ENCODE results near the gene TBL1X. TPM values are rescaled to one million over a fixed set of nuclear protein-coding genes. Genes with fewer than 3 reads are reported as not detected.
A peak's percentile ranks its signal among the peaks of the same experiment; 100 is the strongest.

TBL1X gene
- total RNA-seq, 5 donors from 2014 or later (not counting 1 experiment from before 2014, with no cell fraction given), result 21.0 to 50.8 (median 40.5) TPM

- Histone ChIP-seq H3K27me3 (replicated peaks in 1 of 2; ENCODE audit: control insufficient read depth in 2 of 2, extremely low read depth in 1 of 2, insufficient read depth in 2 of 2, low read length in 1 of 2) (peaks cover 0 to 3% of the 10 kb centered on the region in 2 experiments), H3K4me3 (ENCODE audit: control insufficient read depth in 1 of 2, extremely low read depth in 1 of 2, low read length in 1 of 2) (no peak overlapping the region), H3K27ac (ENCODE audit: low read length) (no peak overlapping the region), H3K36me3 (ENCODE audit: control insufficient read depth in 2 of 2, extremely low read depth in 1 of 2, insufficient read depth in 1 of 2, low read length in 1 of 2) (no peaks in the 10 kb centered on the region), H3K4me1 (ENCODE audit: control insufficient read depth in 1 of 2, extremely low read depth in 1 of 2, insufficient read depth in 2 of 2, low read length in 2 of 2) (no peaks in the 10 kb centered on the region), H3K9me3 (no peaks in the 10 kb centered on the region)
- no CpG with 5 or more reads among the region's 3 CpGs for WGBS (ENCODE audit: insufficient coverage)
- H3K27me3 Mint-ChIP-seq, result peaks cover 0 to 9% of the 10 kb centered on the region in 2 donors
- H3K4me1 Mint-ChIP-seq, result no peaks in the 10 kb centered on the region
- no peaks in the 10 kb centered on the region for H3K36me3 Mint-ChIP-seq
- peaks cover 0 to 3% (median 0%) of the 10 kb centered on the region in 3 donors for H3K9me3 Mint-ChIP-seq
- no peak overlapping the region for H3K4me3 Mint-ChIP-seq
- ChIA-PET CTCF (no interaction called here), POLR2A (no interaction called here)
- DNase-seq (no peak), ATAC-seq (replicated peaks in 1 of 4) (no peak)
- no peak overlapping the region for H3K27ac Mint-ChIP-seq
Measured at GRCh38 chrX:9738151-9738550, 273.3 kb downstream of the TBL1X start.

GRCh38 chrX:9739130-9739529 lies 274.3 kb downstream of the TBL1X start:
- no peaks in the 10 kb centered on the region for H3K4me1 ChIP-seq (ENCODE audit: control insufficient read depth in 1 of 2, extremely low read depth in 1 of 2, insufficient read depth in 2 of 2, low read length in 2 of 2)
- DNase-seq, result no peak
- H3K4me3 ChIP-seq (ENCODE audit: control insufficient read depth in 1 of 2, extremely low read depth in 1 of 2, low read length in 1 of 2), result no peak overlapping the region
- no peaks in the 10 kb centered on the region for H3K36me3 ChIP-seq (ENCODE audit: control insufficient read depth in 2 of 2, extremely low read depth in 1 of 2, insufficient read depth in 1 of 2, low read length in 1 of 2)
- Mint-ChIP-seq H3K4me3 (no peak overlapping the region), H3K27me3 (peaks cover 0 to 13% of the 10 kb centered on the region in 2 donors), H3K9me3 (peaks cover 0 to 4% (median 3%) of the 10 kb centered on the region in 3 donors), H3K36me3 (peaks cover 4% of the 10 kb centered on the region), H3K4me1 (no peaks in the 10 kb centered on the region), H3K27ac (no peak overlapping the region)
- POLR2A ChIA-PET, result no interaction called here
- no CpG with 5 or more reads among the region's 5 CpGs for WGBS (ENCODE audit: insufficient coverage)
- ATAC-seq (replicated peaks in 1 of 4), result no peak
- CTCF ChIA-PET, result no interaction called here
- no peaks in the 10 kb centered on the region for H3K9me3 ChIP-seq
- H3K27ac ChIP-seq (ENCODE audit: low read length), result no peak overlapping the region
- H3K27me3 ChIP-seq (replicated peaks in 1 of 2; ENCODE audit: control insufficient read depth in 2 of 2, extremely low read depth in 1 of 2, insufficient read depth in 2 of 2, low read length in 1 of 2), result peaks cover 0 to 3% of the 10 kb centered on the region in 2 experiments

GRCh38 chrX:9745417-9746115 lies 280.7 kb downstream of the TBL1X start:
- H3K27me3 Mint-ChIP-seq, result peaks cover 0 to 13% of the 10 kb centered on the region in 2 donors

GRCh38 chrX:9746148-9746888 lies 281.5 kb downstream of the TBL1X start:
- peaks cover 0 to 13% of the 10 kb centered on the region in 2 donors for H3K27me3 Mint-ChIP-seq
- no peak for DNase-seq
- peaks cover 0 to 7% of the 10 kb centered on the region in 2 experiments for H3K4me1 ChIP-seq (ENCODE audit: control insufficient read depth in 1 of 2, extremely low read depth in 1 of 2, insufficient read depth in 2 of 2, low read length in 2 of 2)
- H3K4me3 ChIP-seq (ENCODE audit: control insufficient read depth in 1 of 2, extremely low read depth in 1 of 2, low read length in 1 of 2), result no peak overlapping the region
- H3K27me3 ChIP-seq (replicated peaks in 1 of 2; ENCODE audit: control insufficient read depth in 2 of 2, extremely low read depth in 1 of 2, insufficient read depth in 2 of 2, low read length in 1 of 2), result peaks cover 0 to 3% of the 10 kb centered on the region in 2 experiments
- H3K9me3 Mint-ChIP-seq, result peaks cover 5 to 10% (median 7%) of the 10 kb centered on the region in 3 donors
- CTCF ChIA-PET, result interaction anchor here in 1 of 2 donors (0.6 kb wide), 1 partner anchor 9 kb away, joined by 3 read pairs; no protein-coding TSS in a partner anchor
- H3K4me3 Mint-ChIP-seq, result no peak overlapping the region
- H3K27ac ChIP-seq (ENCODE audit: low read length), result no peak overlapping the region
- no peak for ATAC-seq (replicated peaks in 1 of 4)
- H3K36me3 Mint-ChIP-seq, result peaks cover 7% of the 10 kb centered on the region
- peaks cover 14 to 20% (median 16%) of the 10 kb centered on the region in 3 donors for H3K4me1 Mint-ChIP-seq
- POLR2A ChIA-PET, result interaction anchor here in 1 of 2 donors (0.7 kb wide), 1 partner anchor 185 kb away, joined by 11 read pairs; no protein-coding TSS in a partner anchor
- H3K36me3 ChIP-seq (ENCODE audit: control insufficient read depth in 2 of 2, extremely low read depth in 1 of 2, insufficient read depth in 1 of 2, low read length in 1 of 2), result no peaks in the 10 kb centered on the region
- H3K9me3 ChIP-seq, result no peaks in the 10 kb centered on the region
- no peak overlapping the region for H3K27ac Mint-ChIP-seq
- WGBS (ENCODE audit: insufficient coverage), result no CpG with 5 or more reads among the region's 3 CpGs

More at GRCh38 chrX:9745417-9746115, 280.7 kb downstream of the TBL1X start:
- ATAC-seq (replicated peaks in 1 of 4), result peak in 2 of 4 experiments; percentile 49 to 63
- DNase-seq, result no peak
- H3K9me3 ChIP-seq, result no peaks in the 10 kb centered on the region
- H3K4me3 ChIP-seq (ENCODE audit: control insufficient read depth in 1 of 2, extremely low read depth in 1 of 2, low read length in 1 of 2), result no peak overlapping the region
- CTCF ChIA-PET, result interaction anchor here in 1 of 2 donors (0.6 kb wide), 1 partner anchor 10 kb away, joined by 3 read pairs; no protein-coding TSS in a partner anchor
- no peak overlapping the region for H3K27ac ChIP-seq (ENCODE audit: low read length)
- H3K27me3 ChIP-seq (replicated peaks in 1 of 2; ENCODE audit: control insufficient read depth in 2 of 2, extremely low read depth in 1 of 2, insufficient read depth in 2 of 2, low read length in 1 of 2), result peaks cover 0 to 3% of the 10 kb centered on the region in 2 experiments
- Mint-ChIP-seq H3K36me3 (peaks cover 7% of the 10 kb centered on the region), H3K4me3 (peak overlapping the region in 2 of 3 donors; percentile 8 to 47), H3K27ac (peak overlapping the region in 1 of 2 donors; percentile 3), H3K4me1 (peaks cover 14 to 20% (median 16%) of the 10 kb centered on the region in 3 donors), H3K9me3 (peaks cover 5 to 10% (median 7%) of the 10 kb centered on the region in 3 donors)
- POLR2A ChIA-PET, result no interaction called here
- peaks cover 0 to 7% of the 10 kb centered on the region in 2 experiments for H3K4me1 ChIP-seq (ENCODE audit: control insufficient read depth in 1 of 2, extremely low read depth in 1 of 2, insufficient read depth in 2 of 2, low read length in 2 of 2)
- 73% methylated on average over 3 of the region's 11 CpGs for WGBS (ENCODE audit: insufficient coverage)
- H3K36me3 ChIP-seq (ENCODE audit: control insufficient read depth in 2 of 2, extremely low read depth in 1 of 2, insufficient read depth in 1 of 2, low read length in 1 of 2), result no peaks in the 10 kb centered on the region

- no peak overlapping the region for H3K4me3 Mint-ChIP-seq
- ATAC-seq (replicated peaks in 1 of 4), result no peak
- peaks cover 5 to 10% (median 7%) of the 10 kb centered on the region in 3 donors for H3K9me3 Mint-ChIP-seq
Measured at GRCh38 chrX:9747644-9748043, 282.8 kb downstream of the TBL1X start.

GRCh38 chrX:9749146-9749692 lies 284.4 kb downstream of the TBL1X start:
- ATAC-seq (replicated peaks in 1 of 4) (no peak), DNase-seq (no peak)
- Histone ChIP-seq H3K4me3 (ENCODE audit: control insufficient read depth in 1 of 2, extremely low read depth in 1 of 2, low read length in 1 of 2) (no peak overlapping the region), H3K4me1 (ENCODE audit: control insufficient read depth in 1 of 2, extremely low read depth in 1 of 2, insufficient read depth in 2 of 2, low read length in 2 of 2) (peaks cover 0 to 7% of the 10 kb centered on the region in 2 experiments), H3K36me3 (ENCODE audit: control insufficient read depth in 2 of 2, extremely low read depth in 1 of 2, insufficient read depth in 1 of 2, low read length in 1 of 2) (no peaks in the 10 kb centered on the region), H3K9me3 (no peaks in the 10 kb centered on the region), H3K27ac (ENCODE audit: low read length) (no peak overlapping the region), H3K27me3 (replicated peaks in 1 of 2; ENCODE audit: control insufficient read depth in 2 of 2, extremely low read depth in 1 of 2, insufficient read depth in 2 of 2, low read length in 1 of 2) (peaks cover 0 to 3% of the 10 kb centered on the region in 2 experiments)
- H3K9me3 Mint-ChIP-seq, result peaks cover 3 to 10% (median 5%) of the 10 kb centered on the region in 3 donors
- no peak overlapping the region for H3K27ac Mint-ChIP-seq
- WGBS (ENCODE audit: insufficient coverage), result no CpG with 5 or more reads among the region's 11 CpGs
- POLR2A ChIA-PET, result no interaction called here
- peaks cover 0 to 13% of the 10 kb centered on the region in 2 donors for H3K27me3 Mint-ChIP-seq
- no peak overlapping the region for H3K4me3 Mint-ChIP-seq
- H3K4me1 Mint-ChIP-seq, result peaks cover 14 to 20% (median 16%) of the 10 kb centered on the region in 3 donors
- CTCF ChIA-PET, result no interaction called here
- peaks cover 3% of the 10 kb centered on the region for H3K36me3 Mint-ChIP-seq

More at GRCh38 chrX:9747644-9748043, 282.8 kb downstream of the TBL1X start:
- peaks cover 0 to 3% of the 10 kb centered on the region in 2 experiments for H3K27me3 ChIP-seq (replicated peaks in 1 of 2; ENCODE audit: control insufficient read depth in 2 of 2, extremely low read depth in 1 of 2, insufficient read depth in 2 of 2, low read length in 1 of 2)
- H3K36me3 Mint-ChIP-seq, result peaks cover 7% of the 10 kb centered on the region
- H3K9me3 ChIP-seq, result no peaks in the 10 kb centered on the region
- H3K4me1 ChIP-seq (ENCODE audit: control insufficient read depth in 1 of 2, extremely low read depth in 1 of 2, insufficient read depth in 2 of 2, low read length in 2 of 2), result peaks cover 0 to 7% of the 10 kb centered on the region in 2 experiments
- peaks cover 0 to 16% of the 10 kb centered on the region in 2 donors for H3K27me3 Mint-ChIP-seq
- H3K27ac ChIP-seq (ENCODE audit: low read length), result no peak overlapping the region
- ChIA-PET CTCF (no interaction called here), POLR2A (no interaction called here)
- no peaks in the 10 kb centered on the region for H3K36me3 ChIP-seq (ENCODE audit: control insufficient read depth in 2 of 2, extremely low read depth in 1 of 2, insufficient read depth in 1 of 2, low read length in 1 of 2)
- H3K4me1 Mint-ChIP-seq, result peaks cover 14 to 20% (median 16%) of the 10 kb centered on the region in 3 donors
- H3K27ac Mint-ChIP-seq, result no peak overlapping the region
- no peak overlapping the region for H3K4me3 ChIP-seq (ENCODE audit: control insufficient read depth in 1 of 2, extremely low read depth in 1 of 2, low read length in 1 of 2)
- WGBS (ENCODE audit: insufficient coverage), result no CpG with 5 or more reads among the region's 4 CpGs
- no peak for DNase-seq

Data from T-cell (primary cell).